SK-N-MC (cell line): ENCODE results near the gene ZBTB7B.

Experiments used
- EZH2 ChIP-seq: fragments of 200-600 bp; sonication (generic); IDR thresholded peaks from one replicate; pipeline ENCODE4 v1.6.1; 2017; ENCODE audit warnings: antibody characterized with exemption
- POLR2AphosphoS5 ChIP-seq: IDR thresholded peaks from 2 replicates; pipeline ENCODE4 v1.6.1; 2012; ENCODE audit warnings: mild to moderate bottlenecking, low read depth, low read length, borderline replicate concordance

DNA sequence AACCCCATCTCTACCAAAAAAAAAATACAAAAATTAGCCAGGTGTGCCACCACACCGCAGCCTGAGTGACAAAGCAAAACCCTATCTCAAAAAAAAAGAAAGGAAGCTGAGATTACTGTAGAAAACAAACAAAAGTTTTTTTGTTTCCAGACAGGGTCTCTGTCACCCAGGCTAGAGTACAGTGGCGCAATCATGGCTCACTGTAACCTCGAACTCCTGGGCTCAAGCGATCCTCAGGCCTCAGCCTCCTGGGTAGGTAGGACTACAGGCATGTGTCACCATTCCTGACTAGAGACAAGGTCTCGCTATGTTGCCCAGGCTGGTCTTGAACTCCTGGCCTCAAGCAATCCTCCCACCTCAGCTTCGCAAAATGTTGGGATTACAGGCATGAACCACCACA is 38.2 kb upstream of the ZBTB7B start:
- TF ChIP-seq EZH2: no peak
- TF ChIP-seq POLR2AphosphoS5: no peak
